Neural progenitor cell (in vitro differentiated cells): ENCODE results near the gene WDSUB1.

Experiments
- EZH2 ChIP-seq: fragments of 200-600 bp; sonication (generic); IDR thresholded peaks from 2 replicates; pipeline ENCODE4 v1.6.1; 2017; ENCODE audit warnings: antibody characterized with exemption, mild to moderate bottlenecking, moderate library complexity
- EZH2phosphoT487 ChIP-seq: fragments of 200-600 bp; sonication (generic); IDR thresholded peaks from 2 replicates; pipeline ENCODE4 v1.6.1; 2017; ENCODE audit warnings: antibody characterized with exemption
- TF ChIP-seq, protein P1 (sequence below): fragments of 200-600 bp; sonication (generic); IDR thresholded peaks from 2 replicates; pipeline ENCODE4 v1.5.1; 2017; ENCODE audit warnings: antibody characterized with exemption, mild to moderate bottlenecking

DNA sequence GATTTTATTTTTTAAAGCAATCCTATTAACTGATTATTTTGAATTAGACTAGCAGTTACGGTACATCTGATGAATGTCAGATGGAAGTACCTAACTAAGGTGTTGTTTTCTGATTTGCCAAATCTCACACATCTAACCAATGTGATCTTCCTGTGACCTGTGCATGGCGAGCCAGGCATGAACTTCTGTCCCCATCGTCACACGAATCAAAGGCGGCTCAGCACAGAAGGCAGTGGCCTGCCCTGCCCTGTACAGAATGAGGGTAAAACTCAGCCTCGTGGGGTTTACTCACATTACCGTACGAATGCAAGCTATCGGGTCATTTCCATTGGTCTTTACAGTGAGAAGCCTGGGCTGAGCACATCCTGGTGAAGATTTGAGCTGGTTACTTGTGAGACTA is 87.3 kb downstream of the WDSUB1 start:
- TF ChIP-seq, protein P1, sequence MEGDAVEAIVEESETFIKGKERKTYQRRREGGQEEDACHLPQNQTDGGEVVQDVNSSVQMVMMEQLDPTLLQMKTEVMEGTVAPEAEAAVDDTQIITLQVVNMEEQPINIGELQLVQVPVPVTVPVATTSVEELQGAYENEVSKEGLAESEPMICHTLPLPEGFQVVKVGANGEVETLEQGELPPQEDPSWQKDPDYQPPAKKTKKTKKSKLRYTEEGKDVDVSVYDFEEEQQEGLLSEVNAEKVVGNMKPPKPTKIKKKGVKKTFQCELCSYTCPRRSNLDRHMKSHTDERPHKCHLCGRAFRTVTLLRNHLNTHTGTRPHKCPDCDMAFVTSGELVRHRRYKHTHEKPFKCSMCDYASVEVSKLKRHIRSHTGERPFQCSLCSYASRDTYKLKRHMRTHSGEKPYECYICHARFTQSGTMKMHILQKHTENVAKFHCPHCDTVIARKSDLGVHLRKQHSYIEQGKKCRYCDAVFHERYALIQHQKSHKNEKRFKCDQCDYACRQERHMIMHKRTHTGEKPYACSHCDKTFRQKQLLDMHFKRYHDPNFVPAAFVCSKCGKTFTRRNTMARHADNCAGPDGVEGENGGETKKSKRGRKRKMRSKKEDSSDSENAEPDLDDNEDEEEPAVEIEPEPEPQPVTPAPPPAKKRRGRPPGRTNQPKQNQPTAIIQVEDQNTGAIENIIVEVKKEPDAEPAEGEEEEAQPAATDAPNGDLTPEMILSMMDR, result no peak
- TF ChIP-seq EZH2, result no peak
- TF ChIP-seq EZH2phosphoT487, result no peak
